HEK293T (cell line): Measurements from ENCODE around the gene ARFIP2.

Experiments
- CTCF ChIA-PET: fragments of 350-600 bp; formaldehyde crosslinking; extraction: SDS; loops from one replicate; lab custom pipeline; 2021; ENCODE audit warnings: antibody characterized with exemption, inconsistent platforms; lab: Yijun Ruan, JAX
- POLR2A ChIA-PET: fragments of 350-600 bp; formaldehyde crosslinking; extraction: SDS; loops from one replicate; lab custom pipeline; 2020; ENCODE audit warnings: antibody characterized with exemption, inconsistent platforms; lab: Yijun Ruan, JAX
- DNase-seq: peaks from one replicate; pipeline ENCODE4 v3.0.0; 2012; ENCODE audit warnings: mixed read lengths; ENCODE audit errors: extremely low spot score
- ARNT ChIP-seq: fragments of 450-650 bp; IDR thresholded peaks from 2 replicates; pipeline ENCODE4 v1.6.1; 2017; ENCODE audit warnings: mild to moderate bottlenecking
- BHLHE40 ChIP-seq: fragments of 450-650 bp; IDR thresholded peaks from 2 replicates; pipeline ENCODE4 v1.6.1; 2016; ENCODE audit warnings: mild to moderate bottlenecking, moderate library complexity, borderline replicate concordance
- CTBP1 ChIP-seq: fragments of 450-650 bp; IDR thresholded peaks from 2 replicates; pipeline ENCODE4 v1.6.1; 2016; ENCODE audit warnings: borderline replicate concordance
- ELF4 ChIP-seq: fragments of 450-650 bp; IDR thresholded peaks from 2 replicates; pipeline ENCODE4 v1.6.1; 2017; ENCODE audit warnings: antibody characterized with exemption
- FOXA1 ChIP-seq: fragments of 450-650 bp; IDR thresholded peaks from 2 replicates; pipeline ENCODE4 v1.6.1; 2016; ENCODE audit warnings: mild to moderate bottlenecking
- FOXK2 ChIP-seq: fragments of 450-650 bp; IDR thresholded peaks from 2 replicates; pipeline ENCODE4 v1.6.1; 2016; ENCODE audit warnings: mild to moderate bottlenecking
- FOXM1 ChIP-seq: fragments of 450-650 bp; IDR thresholded peaks from 2 replicates; pipeline ENCODE4 v1.6.1; 2017; ENCODE audit warnings: mild to moderate bottlenecking, borderline replicate concordance
- HDGF ChIP-seq: fragments of 450-650 bp; IDR thresholded peaks from 2 replicates; pipeline ENCODE4 v1.6.1; 2017; ENCODE audit warnings: antibody characterized with exemption, borderline replicate concordance
- L3MBTL2 ChIP-seq: fragments of 450-650 bp; conservative IDR thresholded peaks from 2 replicates; pipeline ENCODE4 v1.6.1; 2016; ENCODE audit warnings: mild to moderate bottlenecking
- LEF1 ChIP-seq: fragments of 450-650 bp; IDR thresholded peaks from 2 replicates; pipeline ENCODE4 v1.6.1; 2017; ENCODE audit warnings: mild to moderate bottlenecking, borderline replicate concordance
- NFRKB ChIP-seq: fragments of 450-650 bp; IDR thresholded peaks from 2 replicates; pipeline ENCODE4 v1.6.1; 2016; ENCODE audit warnings: mild to moderate bottlenecking, moderate library complexity
- PKNOX1 ChIP-seq: fragments of 450-650 bp; IDR thresholded peaks from 2 replicates; pipeline ENCODE4 v1.6.1; 2016
- SP1 ChIP-seq: fragments of 450-650 bp; IDR thresholded peaks from 2 replicates; pipeline ENCODE4 v1.6.1; 2017
- SUZ12 ChIP-seq: fragments of 450-650 bp; IDR thresholded peaks from 2 replicates; pipeline ENCODE4 v1.6.1; 2016; ENCODE audit warnings: mild to moderate bottlenecking
- TARDBP ChIP-seq: fragments of 450-650 bp; IDR thresholded peaks from 2 replicates; pipeline ENCODE4 v1.6.1; 2016
- ZNF384 ChIP-seq: fragments of 450-650 bp; IDR thresholded peaks from 2 replicates; pipeline ENCODE4 v1.6.1; 2016

ARFIP2 gene

DNA sequence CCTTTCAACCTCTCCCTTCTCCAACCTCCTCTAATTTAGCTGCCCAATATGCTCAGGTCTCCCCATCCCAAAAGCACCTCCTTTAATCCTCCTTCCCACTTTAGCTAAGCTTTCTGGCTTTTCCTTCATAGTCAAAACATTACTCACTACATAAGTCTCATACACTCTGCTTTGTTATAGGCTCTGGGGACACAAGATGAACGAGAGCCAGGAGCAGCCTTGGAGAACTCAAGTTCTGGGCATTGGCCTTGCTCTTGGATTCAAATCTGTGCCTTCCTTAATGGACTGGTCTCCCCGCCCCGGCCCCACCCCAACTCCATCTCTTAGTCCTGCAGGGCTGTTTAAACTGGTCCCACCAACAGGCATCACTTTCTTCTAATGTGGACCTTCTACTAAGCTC is 28.9 kb downstream of the ARFIP2 start:
- ChIA-PET POLR2A (no interaction called here), CTCF (interaction anchor here (0.7 to 2.5 kb wide), 2 partner anchors 8 to 13 kb away, joined by 4 to 10 read pairs; no protein-coding TSS in a partner anchor)
- TF ChIP-seq FOXM1, result no peak
- TF ChIP-seq CTBP1, result no peak
- TF ChIP-seq ARNT, result no peak
- TF ChIP-seq SUZ12, result no peak
- TF ChIP-seq ELF4, result no peak
- TF ChIP-seq BHLHE40, result no peak
- TF ChIP-seq HDGF, result no peak
- TF ChIP-seq FOXA1, result no peak
- no peak for DNase-seq

GRCh38 chr11:6448574-6448973 is 32.6 kb downstream of the ARFIP2 start:
- CTCF ChIA-PET, result interaction anchor here (0.6 to 1.3 kb wide), 4 partner anchors 9 to 258 kb away, joined by 3 to 7 read pairs (median 5); no protein-coding TSS in a partner anchor

DNA sequence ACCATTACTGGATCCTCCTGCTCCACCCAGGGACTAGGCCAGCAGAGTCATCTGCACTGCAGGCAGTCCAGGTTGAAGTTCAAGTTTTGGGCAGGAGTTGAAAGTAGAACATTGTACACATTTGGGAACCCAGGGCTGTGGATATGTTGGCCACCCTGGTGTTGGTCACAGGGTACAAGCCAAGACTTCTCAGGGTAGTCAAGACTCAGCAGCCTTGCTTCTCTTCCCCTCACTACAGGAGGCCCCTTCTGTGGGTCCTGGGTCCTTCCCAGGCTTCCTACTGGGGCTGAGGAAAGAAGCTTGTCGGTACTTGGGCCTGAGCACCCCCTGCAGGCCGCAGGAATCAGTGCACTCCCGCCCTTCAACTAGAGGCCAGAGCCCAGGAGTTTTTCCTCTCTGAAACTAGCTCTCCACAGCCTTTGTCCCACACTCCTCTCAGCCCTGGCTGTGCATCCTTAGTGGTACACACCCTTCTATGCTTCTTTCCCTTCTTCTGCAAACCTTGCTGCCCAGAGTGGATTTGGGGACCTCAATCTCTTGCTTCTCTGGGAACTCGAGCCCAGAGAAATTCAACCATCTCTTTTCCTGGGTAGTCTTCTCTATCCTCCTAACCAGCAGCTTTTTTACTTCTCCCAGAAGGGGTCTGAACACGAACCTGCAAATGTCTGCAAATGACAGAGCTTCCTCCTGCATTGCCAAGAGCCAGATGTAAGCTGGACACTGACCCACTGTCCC is 37.7 kb downstream of the ARFIP2 start:
- no peak for TF ChIP-seq CTBP1
- no peak for TF ChIP-seq FOXK2
- no peak for TF ChIP-seq ARNT
- ChIA-PET CTCF (interaction anchor here (0.5 to 5.5 kb wide), 18 partner anchors 10 to 80 kb away, joined by 3 to 102 read pairs (median 4); partner anchors contain the start of genes APBB1, SMPD1 and TRIM3), POLR2A (interaction anchor here (1.0 to 1.9 kb wide), 5 partner anchors 25 to 64 kb away, joined by 4 to 9 read pairs (median 6); partner anchors contain the start of genes APBB1, ARFIP2, SMPD1 and TIMM10B)
- peak; percentile 74 for DNase-seq

More at GRCh38 chr11:6448574-6448973, 32.6 kb downstream of the ARFIP2 start:
- POLR2A ChIA-PET, result interaction anchor here (0.8 to 1.1 kb wide), 2 partner anchors 20 to 29 kb away, joined by 3 read pairs; partner anchors contain the start of gene APBB1
- DNase-seq, result no peak
- TF ChIP-seq CTBP1 (no peak), FOXA1 (no peak), NFRKB (no peak), LEF1 (no peak), SP1 (no peak), SUZ12 (no peak), L3MBTL2 (no peak), ARNT (no peak), TARDBP (no peak), PKNOX1 (no peak), ZNF384 (no peak), ELF4 (no peak), FOXM1 (no peak), BHLHE40 (no peak), FOXK2 (no peak), HDGF (no peak)

- DNase-seq, result no peak
- POLR2A ChIA-PET, result interaction anchor here (1.9 kb wide), 2 partner anchors 63 to 241 kb away, joined by 4 to 6 read pairs; partner anchors contain the start of gene MRPL17
- CTCF ChIA-PET, result interaction anchor here (0.6 to 5.5 kb wide), 4 partner anchors 13 to 70 kb away, joined by 3 to 102 read pairs (median 4); partner anchors contain the start of gene APBB1
- no peak for TF ChIP-seq SP1
- TF ChIP-seq FOXM1, result no peak
- no peak for TF ChIP-seq PKNOX1
- no peak for TF ChIP-seq HDGF
- TF ChIP-seq SUZ12, result no peak
- TF ChIP-seq ARNT, result no peak
- TF ChIP-seq ELF4, result no peak
- TF ChIP-seq FOXA1, result no peak
- no peak for TF ChIP-seq BHLHE40
- no peak for TF ChIP-seq NFRKB
- no peak for TF ChIP-seq ZNF384
- no peak for TF ChIP-seq CTBP1
- TF ChIP-seq LEF1, result no peak
- TF ChIP-seq L3MBTL2, result no peak
- TF ChIP-seq FOXK2, result no peak
- no peak for TF ChIP-seq TARDBP
Observed at GRCh38 chr11:6442441-6442840, 38.7 kb downstream of the ARFIP2 start.

GRCh38 chr11:6440906-6441358 is 40.2 kb downstream of the ARFIP2 start, which contains the start of gene HPX:
TSS of gene HPX (minus strand) at chr11:6440987. CDS start at chr11:6440963, 24 bp downstream.
- TF ChIP-seq PKNOX1, result no peak
- TF ChIP-seq ZNF384, result no peak
- no peak for TF ChIP-seq LEF1
- TF ChIP-seq ELF4, result no peak
- TF ChIP-seq ARNT, result no peak
- no peak for TF ChIP-seq FOXA1
- no peak for TF ChIP-seq NFRKB
- no peak for TF ChIP-seq HDGF
- TF ChIP-seq CTBP1, result no peak
- TF ChIP-seq SUZ12, result no peak
- no peak for TF ChIP-seq TARDBP
- no peak for TF ChIP-seq BHLHE40
- TF ChIP-seq L3MBTL2, result no peak
- TF ChIP-seq FOXK2, result no peak
- no peak for TF ChIP-seq FOXM1
- TF ChIP-seq SP1, result no peak
- DNase-seq, result no peak
- CTCF ChIA-PET, result interaction anchor here (0.9 to 5.5 kb wide), 2 partner anchors 61 to 78 kb away, joined by 3 to 102 read pairs; no protein-coding TSS in a partner anchor
- POLR2A ChIA-PET, result interaction anchor here (1.0 to 1.9 kb wide), 3 partner anchors 10 to 242 kb away, joined by 3 to 6 read pairs (median 4); partner anchors contain the start of genes APBB1 and MRPL17
